Endometrium (tissue), 2 donors: ENCODE measurements around the gene CFAP54.
A peak's percentile ranks its signal among the peaks of the same experiment; 100 is the strongest.
"Not testable (repeated sequence)": the region's sequence is repeated elsewhere in the genome, so short reads cannot be mapped to it uniquely, and the experiment has no call there.

Source experiments
- FAIRE-seq: peaks from 2 replicates; lab custom pipeline; 2012; peaks lifted over from hg19 to GRCh38; lab: Jason Lieb, UNC
- donor health status: control.
- donor health status: control.

The CFAP54 gene

GRCh38 chr12:96513681-96514080, 24.3 kb downstream of the CFAP54 start:
- FAIRE-seq, result no peak

- FAIRE-seq, result no peak
These were observed 25.0 kb downstream of the CFAP54 start for GRCh38 chr12:96514328-96514727.

- FAIRE-seq, result peak; percentile 89
These were observed 27.4 kb downstream of the CFAP54 start for GRCh38 chr12:96516472-96517430.

GRCh38 chr12:96520767-96521166, 31.4 kb downstream of the CFAP54 start:
- FAIRE-seq, result no peak

- FAIRE-seq, result no peak
These were observed 32.7 kb downstream of the CFAP54 start for GRCh38 chr12:96521895-96522682.

GRCh38 chr12:96522690-96523089, 33.3 kb downstream of the CFAP54 start:
- FAIRE-seq, result no peak

- no peak for FAIRE-seq
These were observed 36.7 kb downstream of the CFAP54 start for GRCh38 chr12:96526110-96526509.

GRCh38 chr12:96529912-96530311, 40.5 kb downstream of the CFAP54 start:
- FAIRE-seq, result no peak

- FAIRE-seq, result no peak
These were observed 45.0 kb downstream of the CFAP54 start for GRCh38 chr12:96534339-96534738.

GRCh38 chr12:96548384-96548783, 59.0 kb downstream of the CFAP54 start:
- FAIRE-seq, result no peak

- no peak for FAIRE-seq
These were observed 60.0 kb downstream of the CFAP54 start for GRCh38 chr12:96549341-96549740.

- FAIRE-seq, result no peak
These were observed 81.2 kb downstream of the CFAP54 start for GRCh38 chr12:96570579-96570978.

- no peak for FAIRE-seq
These were observed 81.9 kb downstream of the CFAP54 start for GRCh38 chr12:96571101-96571862.

- peak; percentile 86 for FAIRE-seq
These were observed 89.2 kb downstream of the CFAP54 start for GRCh38 chr12:96578526-96579125.

GRCh38 chr12:96585977-96586376, 96.6 kb downstream of the CFAP54 start:
- FAIRE-seq, result no peak

GRCh38 chr12:96587691-96588090, 98.3 kb downstream of the CFAP54 start:
- FAIRE-seq, result no peak

GRCh38 chr12:96590970-96591369, 101.6 kb downstream of the CFAP54 start:
- no peak for FAIRE-seq

- not testable (repeated sequence) for FAIRE-seq
These were observed 115.0 kb downstream of the CFAP54 start for GRCh38 chr12:96604374-96604773.

- no peak for FAIRE-seq
These were observed 116.3 kb downstream of the CFAP54 start for GRCh38 chr12:96605684-96606083.

GRCh38 chr12:96606134-96606533, 116.8 kb downstream of the CFAP54 start:
- FAIRE-seq, result no peak

GRCh38 chr12:96606644-96607043, 117.3 kb downstream of the CFAP54 start:
- no peak for FAIRE-seq

- no peak for FAIRE-seq
These were observed 127.8 kb downstream of the CFAP54 start for GRCh38 chr12:96617178-96617577.
